ENCODE measurements around the gene PCBP3. TPM values are rescaled to one million over a fixed set of nuclear protein-coding genes. Genes with fewer than 3 reads are reported as not detected.

Gene PCBP3
- total RNA-seq, 1 experiment from 2014 or later = 10.9 TPM

- no peaks in the 10 kb centered on the region for H3K23me2 ChIP-seq (ENCODE audit: insufficient read length, low read depth, low read length, poor library complexity, severe bottlenecking)
- H3K9me3 ChIP-seq (ENCODE audit: control insufficient read depth, low read depth, low read length) = no peaks in the 10 kb centered on the region
- H3K4me1 Mint-ChIP-seq = peaks cover 0 to under 1% of the 10 kb centered on the region in 2 experiments; a peak in 2 of 4 replicates
- no peak overlapping the region for H2BK15ac ChIP-seq (ENCODE audit: low read depth, low read length)
- no peaks in the 10 kb centered on the region; the same call in none of the 2 replicates for H3K27me3 Mint-ChIP-seq (ENCODE audit: low read depth)
- H3K27ac Mint-ChIP-seq = no peak overlapping the region
- no peak overlapping the region for H3K18ac ChIP-seq (ENCODE audit: insufficient read length, low read depth, low read length)
- H3K4ac ChIP-seq (ENCODE audit: low read depth, low read length) = no peak overlapping the region
- H2BK5ac ChIP-seq (ENCODE audit: insufficient read length, low read length) = no peak overlapping the region
- H3K9ac ChIP-seq (ENCODE audit: extremely low read depth, insufficient read length, low read length) = no peak overlapping the region
- no peak overlapping the region for H2AFZ ChIP-seq (ENCODE audit: low read length)
- H4K20me1 ChIP-seq (ENCODE audit: control insufficient read depth, insufficient read depth, insufficient read length) = no peaks in the 10 kb centered on the region
- H3K23ac ChIP-seq (ENCODE audit: insufficient read length, low read depth, low read length) = no peak overlapping the region
- no peak overlapping the region for H2BK20ac ChIP-seq (ENCODE audit: low read depth, low read length, poor library complexity, severe bottlenecking)
- H3K56ac ChIP-seq (ENCODE audit: insufficient read length, low read depth, low read length) = no peak overlapping the region
- H4K5ac ChIP-seq (ENCODE audit: insufficient read length, low read depth, low read length) = no peak overlapping the region
- H3K36me3 Mint-ChIP-seq (ENCODE audit: insufficient read depth in 1 of 3, low read depth in 3 of 3) = no peaks in the 10 kb centered on the region
- WGBS (ENCODE audit: extremely low coverage, insufficient read length, low lambda C conversion rate) = no CpG with 5 or more reads among the region's 18 CpGs
- no peak overlapping the region for H2BK12ac ChIP-seq (ENCODE audit: insufficient read length, low read depth, low read length)
- H3K4me1 ChIP-seq (ENCODE audit: insufficient read depth, low read length) = no peaks in the 10 kb centered on the region
- H3K14ac ChIP-seq (ENCODE audit: insufficient read depth, low read length) = no peak overlapping the region; the same call in 1 of the 2 replicates
- H3K9me3 Mint-ChIP-seq = no peaks in the 10 kb centered on the region
- no peaks in the 10 kb centered on the region for H3K27me3 ChIP-seq (ENCODE audit: insufficient read depth, low read length)
- no peak overlapping the region for H3K4me3 Mint-ChIP-seq
- H4K91ac ChIP-seq (ENCODE audit: insufficient read length, low read depth, low read length) = no peak overlapping the region
- no peak overlapping the region for H3T11ph ChIP-seq (ENCODE audit: low read length)
- H2AK5ac ChIP-seq (ENCODE audit: insufficient read length, low read length) = no peak overlapping the region
- H3K4me2 ChIP-seq (ENCODE audit: insufficient read depth, insufficient read length, low read length) = no peak overlapping the region
- H4K8ac ChIP-seq (replicated peaks; ENCODE audit: insufficient read length, low read depth, low read length) = no peak overlapping the region
- no peak overlapping the region for H2BK120ac ChIP-seq (ENCODE audit: low read depth, low read length, poor library complexity, severe bottlenecking)
- H3K79me1 ChIP-seq (ENCODE audit: insufficient read depth, low read depth, low read length, poor library complexity, severe bottlenecking) = no peaks in the 10 kb centered on the region
- no peaks in the 10 kb centered on the region for H3K79me2 ChIP-seq (ENCODE audit: insufficient read depth, low read length)
- 0 out of 3 replicates have a peak, but pooled peaks have one; percentile 29 for TF ChIP-seq CTCF (conservative IDR thresholded peaks at IDR 0.05)
- no peak overlapping the region for H3K27ac ChIP-seq (ENCODE audit: insufficient read length, low read depth, low read length)
- DNase-seq = no peak
Observed at GRCh38 chr21:45863267-45863666, 219.7 kb downstream of the PCBP3 start.
